GM12801 (cell line): ENCODE measurements around the gene SMAD7.

Source experiments
- CTCF ChIP-seq: IDR thresholded peaks from one replicate; pipeline ENCODE4 v1.5.1; 2011; ENCODE audit warnings: control low read depth; ENCODE audit not compliant: insufficient read length; ENCODE audit errors: extremely low read depth

Gene SMAD7

GRCh38 chr18:48918660-48919456, 31.9 kb downstream of the SMAD7 start:
- no peak for TF ChIP-seq CTCF

GRCh38 chr18:48917579-48918517, 32.9 kb downstream of the SMAD7 start:
- no peak for TF ChIP-seq CTCF

- TF ChIP-seq CTCF, result no peak
These were observed 34.9 kb downstream of the SMAD7 start for GRCh38 chr18:48915626-48916425.

- no peak for TF ChIP-seq CTCF
These were observed 36.0 kb downstream of the SMAD7 start for GRCh38 chr18:48914581-48915251.

- TF ChIP-seq CTCF, result no peak
These were observed 37.0 kb downstream of the SMAD7 start for GRCh38 chr18:48913775-48914174.

GRCh38 chr18:48913201-48913600, 37.6 kb downstream of the SMAD7 start:
- no peak for TF ChIP-seq CTCF
